NCI-H526 (cell line): ENCODE results near the gene ATL3.
A peak's percentile ranks its signal among the peaks of the same experiment; 100 is the strongest.
"Not testable (repeated sequence)": the region's sequence is repeated elsewhere in the genome, so short reads cannot be mapped to it uniquely, and the experiment has no call there.

ENCODE experiments used
- DNase-seq, 2 experiments: peaks; one replicate each; lab custom pipeline; 2025; lab: John Stamatoyannopoulos, UW

Gene ATL3

GRCh38 chr11:63681321-63682065, 10.3 kb upstream of the ATL3 start, which contains the start of gene RTN3:
TSS of gene RTN3 (plus strand) at chr11:63681500. CDS start at chr11:63681637, 137 bp downstream.
- DNase-seq: peak; percentile 97 to 99

GRCh38 chr11:63680834-63681320, 9.7 kb upstream of the ATL3 start:
- peak; percentile 84 to 86 for DNase-seq

- DNase-seq: no peak
Measured at GRCh38 chr11:63673579-63673978, 2.4 kb upstream of the ATL3 start.

GRCh38 chr11:63672936-63673539, 1.9 kb upstream of the ATL3 start:
- no peak for DNase-seq

GRCh38 chr11:63672156-63672463, 934 bp upstream of the ATL3 start:
- no peak for DNase-seq

- peak; percentile 30 to 81 for DNase-seq
Measured at GRCh38 chr11:63670433-63671321, 499 bp downstream of the ATL3 start.

GRCh38 chr11:63670096-63670432, 1.1 kb downstream of the ATL3 start:
- DNase-seq: no peak

- DNase-seq: no peak
Measured at GRCh38 chr11:63667995-63668795, 3.0 kb downstream of the ATL3 start.

GRCh38 chr11:63666874-63667273, 4.3 kb downstream of the ATL3 start:
- DNase-seq: no peak

- no peak for DNase-seq
Measured at GRCh38 chr11:63663809-63664208, 7.4 kb downstream of the ATL3 start.

- no peak for DNase-seq
Measured at GRCh38 chr11:63660972-63661371, 10.2 kb downstream of the ATL3 start.

GRCh38 chr11:63652671-63653070, 18.5 kb downstream of the ATL3 start:
- no peak for DNase-seq

GRCh38 chr11:63643205-63643604, 28.0 kb downstream of the ATL3 start:
- DNase-seq: no peak

- no peak for DNase-seq
Measured at GRCh38 chr11:63641727-63642126, 29.4 kb downstream of the ATL3 start.

GRCh38 chr11:63639199-63639832, 31.9 kb downstream of the ATL3 start:
- DNase-seq: peak in 1 of 2 experiments; percentile 15

GRCh38 chr11:63638436-63638835, 32.7 kb downstream of the ATL3 start:
- not testable (repeated sequence) for DNase-seq

- DNase-seq: peak in 1 of 2 experiments; percentile 55
Measured at GRCh38 chr11:63635762-63636465, 35.3 kb downstream of the ATL3 start.

GRCh38 chr11:63629426-63629825, 41.8 kb downstream of the ATL3 start:
- no peak for DNase-seq

- DNase-seq: no peak
Measured at GRCh38 chr11:63623513-63624140, 47.5 kb downstream of the ATL3 start.

GRCh38 chr11:63622323-63622722, 48.9 kb downstream of the ATL3 start:
- no peak for DNase-seq
